IMR-90 (cell line): ENCODE results near the gene PGA4. TPM values are rescaled to one million over a fixed set of nuclear protein-coding genes. Genes with fewer than 3 reads are reported as not detected.
"Not testable (repeated sequence)": the region's sequence is repeated elsewhere in the genome, so short reads cannot be mapped to it uniquely, and the experiment has no call there.

Experiments
- ATAC-seq: fragments of 200-7000 bp; cut with Tn5 transposase; 2 replicates; pipeline ENCODE4 v1.9.1; 2020; ENCODE audit warnings: low read depth, mild to moderate bottlenecking, moderate library complexity
- BruUV-seq: library from RNA; stranded (reverse); fragments of 400-500 nt; replicated peaks from 2 replicates; lab custom pipeline; 2021; lab: Mats Ljungman, UMichigan
- CTCF ChIA-PET: fragments of 300-600 bp; formaldehyde crosslinking; extraction: SDS; loops from one replicate; lab custom pipeline; 2021; ENCODE audit warnings: antibody characterized with exemption; lab: Yijun Ruan, JAX
- POLR2A ChIA-PET: fragments of 300-600 bp; sonication (Branson Sonifier 250); formaldehyde crosslinking; loops from one replicate; lab custom pipeline; 2022; ENCODE audit warnings: antibody characterized with exemption; ENCODE audit not compliant: unreplicated experiment; lab: Charles Lee
- DNase-seq: peaks from one replicate; pipeline ENCODE4 v3.0.0; 2013
- H2AFZ ChIP-seq: replicated peaks from 2 replicates; pipeline ENCODE3; 2013; ENCODE audit warnings: low read length, mild to moderate bottlenecking; ENCODE audit not compliant: poor library complexity
- H2AK5ac ChIP-seq: 2 replicates; pipeline ENCODE4 v1.6.1; 2013; ENCODE audit warnings: low read depth, low read length, inconsistent platforms
- H2AK9ac ChIP-seq: replicated peaks from 2 replicates; pipeline ENCODE3; 2013; ENCODE audit warnings: mild to moderate bottlenecking, low read depth, low read length, moderate library complexity; ENCODE audit not compliant: poor library complexity
- H2BK120ac ChIP-seq: 2 replicates; pipeline ENCODE4 v1.6.1; 2013; ENCODE audit warnings: low read depth, low read length, inconsistent platforms
- H2BK15ac ChIP-seq: 3 replicates; pipeline ENCODE4 v1.6.1; 2013; ENCODE audit warnings: low read depth, low read length, inconsistent platforms
- H2BK20ac ChIP-seq: 2 replicates; pipeline ENCODE4 v1.6.1; 2013; ENCODE audit warnings: low read depth, mild to moderate bottlenecking, inconsistent platforms, low read length, moderate library complexity
- H2BK5ac ChIP-seq: 2 replicates; pipeline ENCODE4 v1.6.1; 2013; ENCODE audit warnings: mild to moderate bottlenecking, low read depth, low read length, inconsistent platforms; ENCODE audit not compliant: poor library complexity, severe bottlenecking
- H3K14ac ChIP-seq: replicated peaks from 2 replicates; pipeline ENCODE4 v1.6.1; 2013; ENCODE audit warnings: low read depth, low read length, inconsistent platforms
- H3K18ac ChIP-seq: 2 replicates; pipeline ENCODE4 v1.6.1; 2013; ENCODE audit warnings: low read depth, low read length, control low read depth
- H3K23ac ChIP-seq: 2 replicates; pipeline ENCODE4 v1.6.1; 2013; ENCODE audit warnings: low read depth, low read length, inconsistent platforms
- H3K27ac ChIP-seq: 2 replicates; pipeline ENCODE4 v1.5.1; 2013; ENCODE audit warnings: mild to moderate bottlenecking, control low read depth, low read length; ENCODE audit not compliant: insufficient read depth
- H3K27me3 ChIP-seq: 2 replicates; pipeline ENCODE4 v1.6.1; 2013; ENCODE audit warnings: low read length; ENCODE audit not compliant: control insufficient read depth, insufficient read depth
- H3K36me3 ChIP-seq: 2 replicates; pipeline ENCODE4 v1.6.1; 2013; ENCODE audit warnings: low read length, mixed read lengths; ENCODE audit not compliant: control insufficient read depth, insufficient read depth
- H3K4ac ChIP-seq: 2 replicates; pipeline ENCODE4 v1.6.1; 2013; ENCODE audit warnings: low read depth, low read length, inconsistent platforms
- H3K4me1 ChIP-seq: 2 replicates; pipeline ENCODE4 v1.6.1; 2013; ENCODE audit warnings: low read length, mixed read lengths; ENCODE audit not compliant: control insufficient read depth, insufficient read depth
- H3K4me2 ChIP-seq: 2 replicates; pipeline ENCODE4 v1.6.1; 2013; ENCODE audit warnings: low read depth, mild to moderate bottlenecking, control low read depth, low read length, moderate library complexity
- H3K4me3 ChIP-seq: 2 replicates; pipeline ENCODE4 v1.5.1; 2013; ENCODE audit warnings: low read depth, mild to moderate bottlenecking, control low read depth, low read length, moderate library complexity; ENCODE audit not compliant: insufficient read depth
- H3K56ac ChIP-seq: 2 replicates; pipeline ENCODE4 v1.6.1; 2013; ENCODE audit warnings: low read length, inconsistent platforms; ENCODE audit not compliant: insufficient read depth; ENCODE audit errors: extremely low read depth
- H3K79me1 ChIP-seq, 2 experiments: 2 replicates each; pipeline ENCODE4 v1.6.1; 2013; ENCODE audit warnings: low read length in 2 of 2, inconsistent platforms in 1 of 2, low read depth in 1 of 2
- H3K9ac ChIP-seq: 2 replicates; pipeline ENCODE4 v1.6.1; 2013; ENCODE audit warnings: low read depth, low read length, control low read depth
- H3K9me1 ChIP-seq: 2 replicates; pipeline ENCODE4 v1.6.1; 2013; ENCODE audit warnings: low read length, inconsistent platforms; ENCODE audit not compliant: insufficient read depth
- H3K9me3 ChIP-seq: 2 replicates; pipeline ENCODE4 v1.6.1; 2013; ENCODE audit warnings: low read length; ENCODE audit not compliant: control insufficient read depth, insufficient read depth
- H4K20me1 ChIP-seq: 2 replicates; pipeline ENCODE4 v1.6.1; 2013; ENCODE audit warnings: low read length, inconsistent platforms; ENCODE audit not compliant: insufficient read depth
- H4K5ac ChIP-seq: 2 replicates; pipeline ENCODE4 v1.6.1; 2013; ENCODE audit warnings: mild to moderate bottlenecking, low read depth, low read length, control low read depth
- H4K8ac ChIP-seq, 2 experiments: 2 replicates each; pipeline ENCODE4 v1.6.1; 2013; ENCODE audit warnings: low read depth in 2 of 2, low read length in 2 of 2, control low read depth in 1 of 2, inconsistent platforms in 1 of 2
- H4K91ac ChIP-seq: 2 replicates; pipeline ENCODE4 v1.6.1; 2013; ENCODE audit warnings: low read depth, low read length, inconsistent platforms; ENCODE audit not compliant: insufficient read depth
- WGBS, 2 experiments: methylation state at CpG; one replicate each; pipeline versions ENCODE4 v1.1.5 to v1.1.7; 2013; ENCODE audit warnings: missing lambda C conversion rate in 2 of 2; ENCODE audit not compliant: insufficient read length in 1 of 2; ENCODE audit errors: extremely low coverage in 2 of 2; 5-methylcytosine and 5-hydroxymethylcytosine counted together
- dilution Hi-C: fragments of 300-500 bp; cut with HindIII; formaldehyde crosslinking; loops from one replicate; pipeline ENCODE4 v1.14.3; 2018; ENCODE audit warnings: low sequenced_read_pairs; ENCODE audit not compliant: unreplicated experiment
- in situ Hi-C: fragments of 300-500 bp; cut with MboI; formaldehyde crosslinking; loops from 3 replicates; pipeline ENCODE4 v1.14.3; 2019; ENCODE audit warnings: low sequenced_read_pairs, inconsistent platforms, mixed read lengths
- intact Hi-C: fragments of 100-400 bp; cut with micrococcal nuclease; formaldehyde crosslinking; loops from 2 replicates; pipeline ENCODE4 v1.10.0; 2022
- polyA plus RNA-seq, 3 experiments: library from polyadenylated mRNA; depleted of rRNA; stranded (reverse); fragments of >200 nt; gene quantifications; 2 replicates each; pipeline ENCODE4 v1.2.3, GENCODE V29; 2012; ENCODE audit warnings: low replicate concordance in 1 of 3
- total RNA-seq: library from RNA; depleted of rRNA; stranded (reverse); fragments of >200 nt; gene quantifications from 2 replicates; pipeline ENCODE4 v1.2.3, GENCODE V29; 2012

Gene PGA4
- total and polyA plus RNA-seq, 2 of the 4 experiments (the other 2 are of a cell fraction): not detected

DNA sequence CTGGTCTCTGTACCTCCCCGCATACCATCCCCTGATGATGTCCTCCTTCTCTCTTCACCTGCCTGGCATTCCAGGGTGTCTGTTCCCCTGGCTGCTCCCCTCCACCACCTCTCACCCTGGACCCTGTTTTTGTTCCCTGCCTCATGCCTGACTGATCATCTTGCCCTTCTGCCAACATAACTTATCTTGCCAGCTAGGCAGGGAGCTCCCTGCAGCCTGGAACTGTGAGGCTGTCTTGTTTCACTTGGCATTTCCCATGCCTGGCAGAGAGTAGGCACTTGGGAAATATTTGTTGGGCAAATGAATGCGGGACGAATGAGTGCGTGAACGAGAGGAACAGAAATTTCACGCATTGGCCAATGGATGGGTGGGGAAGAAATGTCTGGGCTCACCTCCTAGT, 11.5 kb upstream of the PGA4 start:
- intact Hi-C loops, H3K56ac ChIP-seq, DNase-seq, BruUV-seq, H3K14ac ChIP-seq, H3K79me1 ChIP-seq, H3K4me2 ChIP-seq, H2BK5ac ChIP-seq, CTCF ChIA-PET, H3K18ac ChIP-seq, H3K9me3 ChIP-seq, H3K4me1 ChIP-seq, in situ Hi-C loops, H4K5ac ChIP-seq, H2AK5ac ChIP-seq, H2BK15ac ChIP-seq, H4K8ac ChIP-seq, dilution Hi-C loops, H4K91ac ChIP-seq, H2BK20ac ChIP-seq, H3K9ac ChIP-seq, H2AFZ ChIP-seq, H2AK9ac ChIP-seq, H3K23ac ChIP-seq, H3K9me1 ChIP-seq, H4K20me1 ChIP-seq, ATAC-seq, H3K4ac ChIP-seq, POLR2A ChIA-PET, H3K27ac ChIP-seq, H2BK120ac ChIP-seq, H3K36me3 ChIP-seq, H3K4me3 ChIP-seq, H3K27me3 ChIP-seq: not testable (repeated sequence)
- WGBS, 2 experiments: no CpG with 5 or more reads among the region's 6 CpGs

- CTCF ChIA-PET, H2AK9ac ChIP-seq, H3K79me1 ChIP-seq, H2BK20ac ChIP-seq, intact Hi-C loops, H3K18ac ChIP-seq, DNase-seq, BruUV-seq, H2BK5ac ChIP-seq, H2BK15ac ChIP-seq, H3K56ac ChIP-seq, H3K36me3 ChIP-seq, H3K9me3 ChIP-seq, H3K4me3 ChIP-seq, in situ Hi-C loops, H3K14ac ChIP-seq, H3K9ac ChIP-seq, H3K4me1 ChIP-seq, H2AFZ ChIP-seq, H3K23ac ChIP-seq, H3K9me1 ChIP-seq, H3K4ac ChIP-seq, H2AK5ac ChIP-seq, H2BK120ac ChIP-seq, H4K8ac ChIP-seq, H4K91ac ChIP-seq, H4K20me1 ChIP-seq, ATAC-seq, dilution Hi-C loops, POLR2A ChIA-PET, H4K5ac ChIP-seq, H3K4me2 ChIP-seq, H3K27me3 ChIP-seq, H3K27ac ChIP-seq: not testable (repeated sequence)
- WGBS, 2 experiments: no CpG with 5 or more reads among the region's 10 CpGs
Observed at GRCh38 chr11:61211327-61211952, 10.7 kb upstream of the PGA4 start.
